Esophagus muscularis mucosa (tissue), 4 donors: ENCODE measurements around the gene IDNK. TPM values are rescaled to one million over a fixed set of nuclear protein-coding genes. Genes with fewer than 3 reads are reported as not detected.
"Not testable (repeated sequence)": the region's sequence is repeated elsewhere in the genome, so short reads cannot be mapped to it uniquely, and the experiment has no call there.

ENCODE experiments used
- DNase-seq: peaks from one replicate; pipeline ENCODE4 v3.0.0-alpha.2; 2017; ENCODE audit errors: extremely low spot score
- H3K27ac ChIP-seq, 4 donors: fragments of 200-600 bp; sonication (generic); replicated peaks in 1 of 4; 1 replicate in 3 of 4; 2 replicates in 1 of 4; pipeline ENCODE4 v1.5.1; 2016 to 2019; ENCODE audit warnings: mild to moderate bottlenecking in 1 of 4
- H3K27me3 ChIP-seq, 4 donors: fragments of 200-600 bp; sonication (generic); one replicate each; pipeline versions ENCODE4 v1.5.1 to v1.6.0; 2016 to 2019
- H3K36me3 ChIP-seq, 4 donors: fragments of 200-600 bp; sonication (generic); one replicate each; pipeline ENCODE4 v1.5.1; 2016 to 2019
- H3K4me1 ChIP-seq, 4 donors: fragments of 200-600 bp; sonication (generic); one replicate each; pipeline ENCODE4 v1.5.1; 2016 to 2019
- H3K4me3 ChIP-seq, 4 donors: fragments of 200-600 bp; sonication (generic); 1 replicate in 2 of 4; 2 replicates in 2 of 4; pipeline ENCODE4 v1.5.1; 2016 to 2019; ENCODE audit warnings: mild to moderate bottlenecking in 4 of 4, moderate library complexity in 1 of 4
- H3K9me3 ChIP-seq, 4 donors: fragments of 200-600 bp; sonication (generic); 1 replicate in 3 of 4; 2 replicates in 1 of 4; pipeline ENCODE4 v1.5.1; 2016 to 2019
- EP300 ChIP-seq: sonication (generic); formaldehyde crosslinking; IDR thresholded peaks from one replicate; pipeline ENCODE4 v1.6.1; 2017; ENCODE audit warnings: antibody characterized with exemption
- POLR2A ChIP-seq: fragments of 450-650 bp; IDR thresholded peaks from one replicate; pipeline ENCODE4 v1.6.1; 2017; ENCODE audit warnings: antibody characterized with exemption, moderate library complexity, mild to moderate bottlenecking, low read depth
- POLR2AphosphoS5 ChIP-seq, 2 donors: sonication (generic); formaldehyde crosslinking; IDR thresholded peaks; one replicate each; pipeline ENCODE4 v1.6.1; 2017; ENCODE audit warnings: antibody characterized with exemption in 2 of 2
- WGBS: methylation state at CpG from one replicate; pipeline ENCODE4 v1.1.5; 2018; 5-methylcytosine and 5-hydroxymethylcytosine counted together
- intact Hi-C: fragments of 100-400 bp; cut with DNase I; formaldehyde crosslinking; loops from one replicate; pipeline ENCODE4 v1.15.1; 2023
- total RNA-seq, 4 donors: library from RNA; depleted of rRNA; stranded (reverse); fragments of >200 nt; gene quantifications; one replicate each; pipeline versions ENCODE4 v1.1.0 to v1.2.1, GENCODE V29; 2016
- TF ChIP-seq, protein P1 (sequence below), 3 experiments: fragments of 200-600 bp in 2 of 3; fragments of 450-650 bp in 1 of 3; sonication (generic) in 2 of 3; IDR thresholded peaks; one replicate each; pipeline ENCODE4 v1.5.1; 2017 to 2019; ENCODE audit warnings: antibody characterized with exemption in 3 of 3, mild to moderate bottlenecking in 2 of 3, moderate library complexity in 1 of 3

Gene IDNK
- total RNA-seq, 4 donors from 2014 or later = 4.6 to 9.3 (median 5.9) TPM

DNA sequence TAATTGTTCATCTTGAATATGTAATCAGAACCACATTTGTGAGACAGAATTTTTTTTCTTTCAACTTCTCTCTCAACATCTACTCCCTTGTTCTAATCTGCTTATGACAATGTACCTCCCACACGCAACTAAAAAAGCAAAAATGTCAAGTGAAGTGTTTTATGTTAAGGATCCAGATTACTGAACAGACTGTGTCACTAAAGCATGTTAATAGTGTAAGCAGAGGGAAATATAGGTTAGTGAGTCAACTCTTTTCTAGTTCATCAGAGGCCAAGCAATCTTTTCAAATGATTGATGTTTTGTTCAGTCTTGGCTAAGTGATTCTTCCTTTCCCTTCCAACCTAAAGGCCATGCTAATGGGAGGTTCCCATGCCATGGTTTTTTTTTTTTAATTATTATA lies 34.7 kb upstream of the IDNK start:
- no peak overlapping the region for H3K4me3 ChIP-seq
- H3K27ac ChIP-seq = no peak overlapping the region
- H3K27me3 ChIP-seq = no peaks in the 10 kb centered on the region
- no peaks in the 10 kb centered on the region for H3K4me1 ChIP-seq
- H3K9me3 ChIP-seq = no peaks in the 10 kb centered on the region
- no peak for DNase-seq
- intact Hi-C loops = no loop called here
- WGBS = 48% methylated on average over 1 of the region's 1 CpG
- H3K36me3 ChIP-seq = peaks cover 0 to 10% (median 0%) of the 10 kb centered on the region in 4 donors
- TF ChIP-seq, protein P1, sequence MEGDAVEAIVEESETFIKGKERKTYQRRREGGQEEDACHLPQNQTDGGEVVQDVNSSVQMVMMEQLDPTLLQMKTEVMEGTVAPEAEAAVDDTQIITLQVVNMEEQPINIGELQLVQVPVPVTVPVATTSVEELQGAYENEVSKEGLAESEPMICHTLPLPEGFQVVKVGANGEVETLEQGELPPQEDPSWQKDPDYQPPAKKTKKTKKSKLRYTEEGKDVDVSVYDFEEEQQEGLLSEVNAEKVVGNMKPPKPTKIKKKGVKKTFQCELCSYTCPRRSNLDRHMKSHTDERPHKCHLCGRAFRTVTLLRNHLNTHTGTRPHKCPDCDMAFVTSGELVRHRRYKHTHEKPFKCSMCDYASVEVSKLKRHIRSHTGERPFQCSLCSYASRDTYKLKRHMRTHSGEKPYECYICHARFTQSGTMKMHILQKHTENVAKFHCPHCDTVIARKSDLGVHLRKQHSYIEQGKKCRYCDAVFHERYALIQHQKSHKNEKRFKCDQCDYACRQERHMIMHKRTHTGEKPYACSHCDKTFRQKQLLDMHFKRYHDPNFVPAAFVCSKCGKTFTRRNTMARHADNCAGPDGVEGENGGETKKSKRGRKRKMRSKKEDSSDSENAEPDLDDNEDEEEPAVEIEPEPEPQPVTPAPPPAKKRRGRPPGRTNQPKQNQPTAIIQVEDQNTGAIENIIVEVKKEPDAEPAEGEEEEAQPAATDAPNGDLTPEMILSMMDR (IDR thresholded peaks at IDR 0.05) = no peak
- TF ChIP-seq POLR2AphosphoS5 (IDR thresholded peaks at IDR 0.05) (no peak), POLR2A (no peak), EP300 (no peak)

DNA sequence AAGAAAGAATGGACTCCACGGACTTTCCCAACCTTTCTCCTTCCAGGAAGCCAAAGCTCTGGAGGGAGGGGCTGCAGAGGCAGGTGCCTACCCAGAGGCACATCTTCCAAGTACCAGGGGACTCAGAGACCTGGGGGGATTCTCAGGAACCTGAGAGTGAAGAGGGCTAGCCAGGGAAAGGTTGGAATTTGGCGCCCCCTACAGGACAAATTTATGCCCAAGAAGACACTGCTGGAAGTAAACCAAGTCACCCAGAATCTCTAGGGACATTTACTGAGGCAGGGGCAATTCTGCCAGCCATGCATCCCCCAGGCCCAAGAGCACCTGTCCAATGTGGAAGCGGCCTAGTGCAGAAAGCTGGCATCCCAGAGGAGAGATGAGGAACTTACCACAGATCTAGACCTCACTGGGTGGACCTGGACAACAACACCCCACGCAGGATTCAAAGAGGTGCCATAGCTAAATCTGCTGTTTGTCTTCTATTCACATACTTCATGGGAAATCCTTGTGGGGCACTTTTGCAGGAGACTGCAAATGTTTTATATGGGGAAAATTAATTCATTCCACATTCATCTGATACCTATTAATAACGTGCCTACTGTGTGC lies 25.9 kb upstream of the IDNK start:
- no peaks in the 10 kb centered on the region for H3K27me3 ChIP-seq
- 46% methylated on average over 5 of the region's 5 CpGs for WGBS
- TF ChIP-seq, protein P1 (IDR thresholded peaks at IDR 0.05) = peak; percentile 35 to 58 (median 51)
- no peak for TF ChIP-seq POLR2AphosphoS5 (IDR thresholded peaks at IDR 0.05)
- no peak overlapping the region for H3K4me3 ChIP-seq
- no peaks in the 10 kb centered on the region for H3K36me3 ChIP-seq
- H3K9me3 ChIP-seq = no peaks in the 10 kb centered on the region
- no peak overlapping the region for H3K27ac ChIP-seq
- H3K4me1 ChIP-seq = no peaks in the 10 kb centered on the region
- intact Hi-C loops = no loop called here
- DNase-seq = no peak

DNA sequence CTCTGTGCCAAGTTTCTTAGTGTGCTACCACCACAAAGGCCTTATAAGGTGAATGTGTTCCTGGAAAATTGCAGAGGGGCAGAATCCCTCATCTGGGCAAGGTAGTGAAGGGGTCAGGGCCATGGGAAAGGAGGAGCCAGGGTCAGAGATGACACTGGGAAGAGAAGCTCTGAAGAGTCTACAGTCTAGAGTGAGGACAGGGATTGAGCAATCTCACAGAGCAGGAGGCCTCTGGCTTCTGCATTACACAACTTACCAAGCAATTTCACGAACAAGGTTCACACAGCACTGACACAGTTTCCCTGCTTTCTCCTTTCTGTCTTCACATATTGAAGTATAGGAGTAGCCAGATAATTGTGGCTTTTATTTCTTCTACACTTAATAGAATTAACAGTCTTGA lies 24.5 kb upstream of the IDNK start:
- intact Hi-C loops = no loop called here
- TF ChIP-seq POLR2AphosphoS5 (IDR thresholded peaks at IDR 0.05) (no peak), POLR2A (no peak), EP300 (no peak)
- TF ChIP-seq, protein P1 (IDR thresholded peaks at IDR 0.05) = no peak
- H3K27me3 ChIP-seq = no peaks in the 10 kb centered on the region
- no peaks in the 10 kb centered on the region for H3K36me3 ChIP-seq
- H3K4me1 ChIP-seq = no peaks in the 10 kb centered on the region
- H3K27ac ChIP-seq = no peak overlapping the region
- DNase-seq = no peak
- WGBS = 94% methylated on average over 1 of the region's 1 CpG
- no peaks in the 10 kb centered on the region for H3K9me3 ChIP-seq
- no peak overlapping the region for H3K4me3 ChIP-seq

DNA sequence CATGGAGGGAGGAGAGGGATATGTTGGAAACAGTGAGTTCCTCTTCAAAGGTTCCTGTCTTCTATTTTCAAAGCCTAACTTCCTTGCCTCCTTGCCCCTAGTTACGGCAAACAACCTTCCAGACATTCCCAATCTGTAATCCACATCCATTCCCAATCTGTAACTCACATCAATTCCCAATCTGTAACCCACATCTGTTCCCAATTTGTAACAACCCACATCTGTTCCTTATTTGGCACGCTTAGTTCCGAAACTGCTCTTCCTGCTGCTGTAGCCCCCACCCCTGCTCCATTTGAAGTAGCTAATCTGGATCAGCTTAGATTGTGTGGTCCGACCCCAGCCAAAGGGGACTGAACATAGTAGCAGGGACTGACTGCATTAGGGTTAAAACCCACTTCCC lies 23.9 kb upstream of the IDNK start:
- H3K4me3 ChIP-seq = no peak overlapping the region
- TF ChIP-seq POLR2A = no peak
- no peak for TF ChIP-seq EP300
- TF ChIP-seq, protein P1 (IDR thresholded peaks at IDR 0.05) = no peak
- TF ChIP-seq POLR2AphosphoS5 (IDR thresholded peaks at IDR 0.05) = no peak
- no peaks in the 10 kb centered on the region for H3K36me3 ChIP-seq
- H3K27ac ChIP-seq = no peak overlapping the region
- no peaks in the 10 kb centered on the region for H3K9me3 ChIP-seq
- intact Hi-C loops = no loop called here
- 63% methylated on average over 4 of the region's 4 CpGs for WGBS
- no peaks in the 10 kb centered on the region for H3K27me3 ChIP-seq
- DNase-seq = no peak
- no peaks in the 10 kb centered on the region for H3K4me1 ChIP-seq

DNA sequence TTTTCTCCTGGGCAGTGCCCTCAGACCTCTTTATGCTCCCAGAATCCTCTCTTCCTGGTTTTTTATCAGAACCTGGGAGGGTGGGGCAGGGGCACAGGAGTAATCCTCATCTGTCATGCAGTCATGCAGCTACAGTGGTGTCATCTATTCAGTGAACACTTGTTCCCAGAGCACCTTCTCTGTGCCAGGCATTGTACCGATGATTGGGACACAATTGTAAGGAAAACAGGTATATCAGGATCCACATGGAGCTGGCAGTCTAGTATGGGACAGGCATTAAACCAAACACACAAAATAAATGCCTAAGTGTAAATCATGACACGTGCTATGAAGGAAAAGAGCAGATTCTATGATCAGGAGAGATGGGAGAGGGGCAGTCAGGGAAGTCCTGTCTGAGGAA lies 21.5 kb upstream of the IDNK start:
- Histone ChIP-seq H3K27ac (no peak overlapping the region), H3K9me3 (no peaks in the 10 kb centered on the region), H3K27me3 (no peaks in the 10 kb centered on the region), H3K4me1 (no peaks in the 10 kb centered on the region), H3K4me3 (no peak overlapping the region), H3K36me3 (no peaks in the 10 kb centered on the region)
- no peak for TF ChIP-seq POLR2AphosphoS5 (IDR thresholded peaks at IDR 0.05)
- TF ChIP-seq, protein P1 (IDR thresholded peaks at IDR 0.05) = no peak
- no peak for TF ChIP-seq POLR2A
- TF ChIP-seq EP300 = no peak
- WGBS = 77% methylated on average over 2 of the region's 2 CpGs
- DNase-seq = no peak
- intact Hi-C loops = no loop called here

DNA sequence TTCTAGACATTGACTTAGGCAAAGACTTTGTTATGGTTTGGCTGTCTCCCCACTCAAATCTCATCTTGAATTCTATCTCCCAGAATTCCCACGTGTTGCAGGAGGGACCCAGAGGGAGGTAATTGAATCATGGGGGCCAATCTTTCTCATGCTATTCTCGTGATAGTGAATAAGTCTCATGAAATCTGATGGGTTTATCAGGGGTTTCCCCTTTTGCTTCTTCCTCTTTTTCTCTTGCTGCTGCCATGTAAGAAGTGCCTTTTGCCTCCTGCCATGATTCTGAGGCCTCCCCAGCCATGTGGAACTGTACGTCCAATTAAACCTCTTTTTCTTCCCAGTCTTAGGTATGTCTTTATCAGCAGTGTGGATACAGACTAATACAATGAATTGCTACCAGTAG lies 15.3 kb upstream of the IDNK start:
- H3K27ac ChIP-seq, H3K4me1 ChIP-seq, H3K36me3 ChIP-seq, intact Hi-C loops, H3K9me3 ChIP-seq, H3K27me3 ChIP-seq, DNase-seq, H3K4me3 ChIP-seq: not testable (repeated sequence)
- WGBS = 77% methylated on average over 3 of the region's 3 CpGs

DNA sequence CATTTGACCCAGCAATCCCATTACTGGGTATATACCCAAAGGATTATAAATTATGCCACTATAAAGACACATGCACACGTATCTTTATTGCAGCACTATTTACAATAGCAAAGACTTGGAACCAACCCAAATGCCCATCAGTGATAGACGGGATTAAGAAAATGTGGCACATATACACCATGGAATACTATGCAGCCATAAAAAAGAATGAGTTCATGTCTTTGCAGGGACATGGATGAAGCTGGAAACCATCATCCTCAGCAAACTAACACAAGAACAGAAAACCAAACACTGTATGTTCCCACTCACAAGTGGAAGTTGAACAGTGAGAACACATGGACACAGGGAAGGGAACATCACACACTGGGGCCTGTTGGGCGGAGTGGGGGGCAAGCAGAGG lies 9.6 kb upstream of the IDNK start:
- H3K27ac ChIP-seq, H3K4me1 ChIP-seq, H3K4me3 ChIP-seq, H3K36me3 ChIP-seq, H3K9me3 ChIP-seq, DNase-seq, intact Hi-C loops, H3K27me3 ChIP-seq: not testable (repeated sequence)
- 83% methylated on average over 3 of the region's 3 CpGs for WGBS
